Pancreas (tissue), 10 donors: ENCODE measurements around the gene DAAM2. TPM values are rescaled to one million over a fixed set of nuclear protein-coding genes. Genes with fewer than 3 reads are reported as not detected.
A peak's percentile ranks its signal among the peaks of the same experiment; 100 is the strongest.

Experiments
- ATAC-seq, 4 donors: fragments of 200-7000 bp; cut with Tn5 transposase; one replicate each; pipeline versions ENCODE4 v1.8.0 to v1.9.1; 2020; ENCODE audit warnings: mild to moderate bottlenecking in 4 of 4, moderate library complexity in 4 of 4
- DNase-seq, 6 donors: peaks; one replicate each; pipeline ENCODE4 v3.0.0-alpha.2; 2020
- FAIRE-seq: peaks from 2 replicates; lab custom pipeline; 2012; peaks lifted over from hg19 to GRCh38; lab: Jason Lieb, UNC
- H3K27ac ChIP-seq, 4 donors: fragments of 200-600 bp; sonication (generic); 1 replicate in 3 of 4; 2 replicates in 1 of 4; pipeline versions ENCODE4 v1.5.0 to v1.8.0; 2020
- H3K27me3 ChIP-seq, 4 donors: fragments of 200-600 bp; one replicate each; pipeline ENCODE4 v1.8.0; 2021
- H3K36me3 ChIP-seq, 3 donors: fragments of 200-600 bp; sonication (generic) in 1 of 3; one replicate each; pipeline versions ENCODE4 v1.5.0 to v1.8.0; 2020 to 2021
- H3K4me1 ChIP-seq, 3 donors: fragments of 200-600 bp; one replicate each; pipeline ENCODE4 v1.8.0; 2021
- H3K4me3 ChIP-seq, 4 donors: fragments of 200-600 bp; sonication (generic) in 2 of 4; one replicate each; pipeline versions ENCODE4 v1.5.0 to v1.8.0; 2020 to 2021
- H3K9me3 ChIP-seq, 4 donors: fragments of 200-600 bp; one replicate each; pipeline ENCODE4 v1.8.0; 2021
- WGBS, 2 donors: extraction: QIAGEN DNeasy Blood & Tissue Kit; methylation state at CpG; one replicate each; pipeline ENCODE4 v1.1.7; 2013; 5-methylcytosine and 5-hydroxymethylcytosine counted together
- intact Hi-C, 3 donors: fragments of 100-400 bp; cut with DNase I; formaldehyde crosslinking; loops; one replicate each; pipeline versions ENCODE4 v1.11.1 to v1.14.2; 2022
- polyA plus RNA-seq, 2 donors: library from polyadenylated mRNA; stranded (reverse); fragments of 200-250 nt; gene quantifications; one replicate each; pipeline ENCODE4 v1.2.3, GENCODE V29; 2013
- total RNA-seq, 6 donors: library from RNA; stranded (reverse); fragmentation: NEBNext Ultra II Directional in 4 of 6; extraction: Animal tissue kit (Norgen Biotek cat#: 25700) in 4 of 6; gene quantifications; one replicate each; pipeline versions ENCODE4 v1.2.1 to v1.2.4, GENCODE V29; 2021 to 2023
- TF ChIP-seq, protein P1 (sequence below), 4 donors: fragments of 200-600 bp; sonication (generic) in 3 of 4; IDR thresholded peaks; one replicate each; pipeline versions ENCODE4 v1.5.0 to v1.8.0; 2021; ENCODE audit warnings: antibody characterized with exemption in 4 of 4
- donor health status: healthy with polysubstance abuse.
- donor health status: DM: no; HTN: no; CAD: no; lungs with moderate emphysema.
- donor health status: DM: no; HTN: no; CAD: no.
- donor health status: control.
- donor health status: control.
- donor health status: Bipolar disorder and iron deficiency.
- donor health status: DM: yes; HTN: yes; CAD: no.
- donor health status: DM: no; HTN: no; CAD: no.
- donor health status: DM: no; HTN: no; CAD: no.
- donor health status: DM: yes; HTN: yes; CAD: no.

DAAM2 gene
- total and polyA plus RNA-seq, 8 donors = 4.0 to 10.5 (median 7.2) TPM

DNA sequence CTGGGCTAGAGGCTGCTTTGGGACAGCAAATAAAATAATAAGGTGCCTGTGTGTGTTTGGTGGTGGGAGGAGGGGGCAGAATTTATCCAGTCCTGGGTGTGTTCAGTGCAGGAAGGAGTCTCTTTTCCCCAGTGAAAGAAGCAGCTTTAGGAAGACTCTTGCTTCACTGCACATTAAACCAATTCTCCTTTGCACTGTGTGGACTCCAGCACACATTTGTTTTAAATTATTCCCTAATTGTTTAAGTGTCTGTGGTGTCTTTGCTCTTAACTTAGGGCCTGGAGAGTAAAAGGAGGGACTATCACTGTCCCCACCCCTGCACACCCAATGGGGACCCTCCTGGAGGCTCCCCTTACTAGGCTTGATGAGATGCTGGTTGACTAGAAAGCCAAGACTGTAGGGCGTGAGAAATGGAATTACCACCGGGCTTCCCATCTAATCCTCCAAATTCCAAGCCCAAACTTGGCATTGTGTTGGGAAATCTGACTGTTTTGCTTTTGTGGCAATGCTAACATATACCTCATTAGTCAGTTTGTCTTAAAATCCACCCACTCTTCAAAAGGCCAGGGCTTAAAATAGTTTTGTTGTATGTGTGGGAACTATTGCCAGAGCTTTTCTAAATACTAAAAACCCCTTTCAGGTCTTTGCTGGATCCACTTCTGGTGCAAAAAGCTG lies 13.5 kb upstream of the DAAM2 start:
- intact Hi-C loops = no loop called here
- Histone ChIP-seq H3K4me1 (no peaks in the 10 kb centered on the region), H3K27me3 (no peaks in the 10 kb centered on the region), H3K27ac (no peak overlapping the region), H3K36me3 (no peaks in the 10 kb centered on the region), H3K9me3 (no peaks in the 10 kb centered on the region), H3K4me3 (no peak overlapping the region)
- TF ChIP-seq, protein P1, sequence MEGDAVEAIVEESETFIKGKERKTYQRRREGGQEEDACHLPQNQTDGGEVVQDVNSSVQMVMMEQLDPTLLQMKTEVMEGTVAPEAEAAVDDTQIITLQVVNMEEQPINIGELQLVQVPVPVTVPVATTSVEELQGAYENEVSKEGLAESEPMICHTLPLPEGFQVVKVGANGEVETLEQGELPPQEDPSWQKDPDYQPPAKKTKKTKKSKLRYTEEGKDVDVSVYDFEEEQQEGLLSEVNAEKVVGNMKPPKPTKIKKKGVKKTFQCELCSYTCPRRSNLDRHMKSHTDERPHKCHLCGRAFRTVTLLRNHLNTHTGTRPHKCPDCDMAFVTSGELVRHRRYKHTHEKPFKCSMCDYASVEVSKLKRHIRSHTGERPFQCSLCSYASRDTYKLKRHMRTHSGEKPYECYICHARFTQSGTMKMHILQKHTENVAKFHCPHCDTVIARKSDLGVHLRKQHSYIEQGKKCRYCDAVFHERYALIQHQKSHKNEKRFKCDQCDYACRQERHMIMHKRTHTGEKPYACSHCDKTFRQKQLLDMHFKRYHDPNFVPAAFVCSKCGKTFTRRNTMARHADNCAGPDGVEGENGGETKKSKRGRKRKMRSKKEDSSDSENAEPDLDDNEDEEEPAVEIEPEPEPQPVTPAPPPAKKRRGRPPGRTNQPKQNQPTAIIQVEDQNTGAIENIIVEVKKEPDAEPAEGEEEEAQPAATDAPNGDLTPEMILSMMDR (IDR thresholded peaks at IDR 0.05) = no peak
- no peak for ATAC-seq
- no peak for FAIRE-seq
- WGBS, 2 donors = 79 to 84% methylated on average over 2 of the region's 2 CpGs
- DNase-seq = no peak

DNA sequence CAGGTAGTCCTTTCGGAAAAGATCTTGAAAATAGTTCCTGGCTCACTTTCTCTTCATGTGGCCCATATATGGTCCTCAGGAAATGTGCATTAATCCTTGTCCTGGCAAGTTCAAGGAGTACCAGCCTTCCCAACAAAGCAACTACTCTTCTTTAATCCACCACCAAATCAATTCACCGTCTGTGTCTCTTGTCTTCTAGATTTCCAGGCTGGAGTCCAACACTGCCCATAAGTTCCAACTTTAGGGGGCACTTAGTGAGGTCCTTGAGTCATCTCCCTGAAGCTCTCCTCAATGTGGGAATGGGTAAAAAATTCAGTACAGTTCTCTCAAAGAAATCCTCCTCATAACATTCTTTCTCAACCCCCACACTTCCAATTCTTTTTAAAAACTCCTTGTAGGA lies 6.9 kb upstream of the DAAM2 start:
- intact Hi-C loops = no loop called here
- no peak for DNase-seq
- no peaks in the 10 kb centered on the region for H3K36me3 ChIP-seq
- no peaks in the 10 kb centered on the region for H3K27me3 ChIP-seq
- WGBS, 2 donors = 74 to 84% methylated on average over 2 of the region's 2 CpGs
- TF ChIP-seq, protein P1 (IDR thresholded peaks at IDR 0.05) = no peak
- no peak for ATAC-seq
- FAIRE-seq = no peak
- H3K4me1 ChIP-seq = no peaks in the 10 kb centered on the region
- no peak overlapping the region for H3K27ac ChIP-seq
- H3K4me3 ChIP-seq = no peak overlapping the region
- no peaks in the 10 kb centered on the region for H3K9me3 ChIP-seq

DNA sequence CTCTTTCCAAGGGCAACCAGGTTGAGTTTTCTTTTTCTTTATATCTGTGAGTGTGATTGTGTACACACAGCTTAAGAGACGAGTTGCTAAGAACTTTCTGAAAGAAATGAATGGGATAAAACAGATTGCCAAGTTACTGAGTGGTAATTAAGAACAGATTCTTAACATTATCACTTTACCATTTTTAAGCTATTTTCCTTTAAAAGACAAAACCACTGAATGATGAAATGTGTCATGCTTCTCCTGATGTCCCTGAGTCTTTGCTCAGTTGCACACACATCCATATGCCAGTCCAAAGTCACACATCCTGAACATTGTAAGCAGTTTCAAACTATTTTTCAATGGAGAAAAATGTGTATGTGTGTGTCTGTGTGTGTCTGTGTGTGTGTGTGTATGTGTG lies 5.5 kb upstream of the DAAM2 start:
- intact Hi-C loops = no loop called here
- H3K9me3 ChIP-seq = no peaks in the 10 kb centered on the region
- no peak for ATAC-seq
- no peak overlapping the region for H3K27ac ChIP-seq
- 54 to 71% methylated on average over 1 of the region's 1 CpG for WGBS, 2 donors
- H3K27me3 ChIP-seq = no peaks in the 10 kb centered on the region
- no peaks in the 10 kb centered on the region for H3K36me3 ChIP-seq
- H3K4me1 ChIP-seq = peaks cover 0 to 5% (median 2%) of the 10 kb centered on the region in 3 donors
- no peak for DNase-seq
- no peak for FAIRE-seq
- TF ChIP-seq, protein P1 (IDR thresholded peaks at IDR 0.05) = no peak
- no peak overlapping the region for H3K4me3 ChIP-seq

DNA sequence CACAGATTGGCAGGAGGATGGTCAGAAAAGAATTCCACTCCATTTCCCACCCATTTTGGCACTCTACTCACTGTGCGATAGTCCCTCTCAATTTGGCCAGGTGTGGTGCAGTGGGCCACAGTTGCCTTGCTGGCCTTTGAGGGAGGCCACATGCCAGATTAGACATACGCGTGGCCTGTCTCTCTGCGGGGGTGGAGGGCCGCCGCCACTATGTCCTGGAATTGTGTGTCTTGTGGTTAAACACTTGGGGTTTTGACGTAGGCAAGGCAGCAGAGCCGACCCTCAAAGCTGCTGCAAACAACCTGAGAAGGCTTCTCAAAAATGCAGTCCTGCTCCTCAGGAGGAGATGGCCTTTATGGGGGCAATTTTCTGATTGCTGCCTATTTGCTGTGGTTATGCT lies 4.9 kb upstream of the DAAM2 start:
- intact Hi-C loops = no loop called here
- no peak overlapping the region for H3K27ac ChIP-seq
- H3K27me3 ChIP-seq = no peaks in the 10 kb centered on the region
- DNase-seq (no peak), ATAC-seq (no peak), FAIRE-seq (no peak)
- H3K4me3 ChIP-seq = no peak overlapping the region
- 86 to 88% methylated on average over 8 of the region's 8 CpGs for WGBS, 2 donors
- no peaks in the 10 kb centered on the region for H3K9me3 ChIP-seq
- TF ChIP-seq, protein P1 (IDR thresholded peaks at IDR 0.05) = no peak
- H3K36me3 ChIP-seq = no peaks in the 10 kb centered on the region
- H3K4me1 ChIP-seq = peaks cover 0 to 7% (median 5%) of the 10 kb centered on the region in 3 donors

DNA sequence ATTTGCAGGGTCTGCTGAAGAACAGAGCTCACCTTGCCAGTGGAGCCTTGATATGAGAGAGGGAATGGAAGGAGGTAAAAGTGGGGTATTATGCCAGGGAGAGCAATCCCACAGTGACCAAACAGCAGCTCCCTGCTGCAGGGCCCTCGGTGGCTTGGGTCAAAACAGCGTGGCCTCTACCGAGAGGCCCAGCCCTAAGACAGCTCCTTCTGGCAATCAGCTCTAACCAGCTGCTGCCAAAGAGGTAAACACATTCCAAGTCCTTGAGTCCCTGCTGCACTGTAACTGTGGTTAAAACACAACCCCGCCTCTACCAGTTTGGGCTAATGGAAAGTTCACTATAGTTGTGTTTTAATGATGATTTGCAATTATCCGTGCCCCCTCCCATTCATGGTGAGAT lies 1.4 kb upstream of the DAAM2 start:
- no peak for FAIRE-seq
- peak in 1 of 6 donors; percentile 15 for DNase-seq
- H3K27me3 ChIP-seq = no peaks in the 10 kb centered on the region
- no peaks in the 10 kb centered on the region for H3K36me3 ChIP-seq
- no peaks in the 10 kb centered on the region for H3K9me3 ChIP-seq
- peaks cover 0 to 7% (median 5%) of the 10 kb centered on the region in 3 donors for H3K4me1 ChIP-seq
- no peak overlapping the region for H3K4me3 ChIP-seq
- intact Hi-C loops = no loop called here
- 35 to 50% methylated on average over 5 of the region's 5 CpGs for WGBS, 2 donors
- ATAC-seq = peak; percentile 46 to 65 (median 53)
- no peak overlapping the region for H3K27ac ChIP-seq
- TF ChIP-seq, protein P1 (IDR thresholded peaks at IDR 0.05) = no peak
